ENCODE measurements around the gene PTPRK. TPM values are rescaled to one million over a fixed set of nuclear protein-coding genes. Genes with fewer than 3 reads are reported as not detected.

Gene PTPRK
- total RNA-seq, 4 donors from 2014 or later, result 40.1 to 82.0 (median 57.6) TPM

DNA sequence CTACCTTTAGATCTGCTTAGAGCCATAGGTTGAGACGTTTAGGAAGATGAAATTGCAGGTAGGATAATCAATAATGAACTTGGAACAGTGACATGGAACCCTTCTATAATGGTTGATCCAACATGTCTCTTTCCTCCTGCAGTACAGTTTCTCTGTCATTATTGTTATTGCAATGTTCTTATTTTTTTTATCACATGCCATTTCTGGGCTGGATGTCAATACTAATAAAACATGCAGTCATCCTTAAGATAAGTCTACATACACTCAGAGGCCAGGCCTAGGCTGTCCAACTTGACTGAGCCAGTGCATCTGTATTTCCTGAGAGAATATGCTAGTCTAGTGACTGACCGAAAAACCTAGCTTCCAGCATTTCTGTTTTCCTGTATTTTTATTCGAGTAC, 544.3 kb downstream of the PTPRK start:
- no peaks in the 10 kb centered on the region for H3K4me1 ChIP-seq
- no peaks in the 10 kb centered on the region for H3K9me3 ChIP-seq
- H3K36me3 ChIP-seq, result peaks cover 48% of the 10 kb centered on the region
- DNase-seq (ENCODE audit: low spot score in 2 of 2), result no peak
- H3K27ac ChIP-seq, result no peak overlapping the region
- no peaks in the 10 kb centered on the region for H3K27me3 ChIP-seq
- H3K4me3 ChIP-seq, result no peak overlapping the region
- TF ChIP-seq POLR2A (IDR thresholded peaks at IDR 0.05), result no peak
- no peak for TF ChIP-seq EP300 (IDR thresholded peaks at IDR 0.05)
- TF ChIP-seq, protein P1, sequence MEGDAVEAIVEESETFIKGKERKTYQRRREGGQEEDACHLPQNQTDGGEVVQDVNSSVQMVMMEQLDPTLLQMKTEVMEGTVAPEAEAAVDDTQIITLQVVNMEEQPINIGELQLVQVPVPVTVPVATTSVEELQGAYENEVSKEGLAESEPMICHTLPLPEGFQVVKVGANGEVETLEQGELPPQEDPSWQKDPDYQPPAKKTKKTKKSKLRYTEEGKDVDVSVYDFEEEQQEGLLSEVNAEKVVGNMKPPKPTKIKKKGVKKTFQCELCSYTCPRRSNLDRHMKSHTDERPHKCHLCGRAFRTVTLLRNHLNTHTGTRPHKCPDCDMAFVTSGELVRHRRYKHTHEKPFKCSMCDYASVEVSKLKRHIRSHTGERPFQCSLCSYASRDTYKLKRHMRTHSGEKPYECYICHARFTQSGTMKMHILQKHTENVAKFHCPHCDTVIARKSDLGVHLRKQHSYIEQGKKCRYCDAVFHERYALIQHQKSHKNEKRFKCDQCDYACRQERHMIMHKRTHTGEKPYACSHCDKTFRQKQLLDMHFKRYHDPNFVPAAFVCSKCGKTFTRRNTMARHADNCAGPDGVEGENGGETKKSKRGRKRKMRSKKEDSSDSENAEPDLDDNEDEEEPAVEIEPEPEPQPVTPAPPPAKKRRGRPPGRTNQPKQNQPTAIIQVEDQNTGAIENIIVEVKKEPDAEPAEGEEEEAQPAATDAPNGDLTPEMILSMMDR (IDR thresholded peaks at IDR 0.05), result no peak
- 88% methylated on average over 3 of the region's 3 CpGs for WGBS

DNA sequence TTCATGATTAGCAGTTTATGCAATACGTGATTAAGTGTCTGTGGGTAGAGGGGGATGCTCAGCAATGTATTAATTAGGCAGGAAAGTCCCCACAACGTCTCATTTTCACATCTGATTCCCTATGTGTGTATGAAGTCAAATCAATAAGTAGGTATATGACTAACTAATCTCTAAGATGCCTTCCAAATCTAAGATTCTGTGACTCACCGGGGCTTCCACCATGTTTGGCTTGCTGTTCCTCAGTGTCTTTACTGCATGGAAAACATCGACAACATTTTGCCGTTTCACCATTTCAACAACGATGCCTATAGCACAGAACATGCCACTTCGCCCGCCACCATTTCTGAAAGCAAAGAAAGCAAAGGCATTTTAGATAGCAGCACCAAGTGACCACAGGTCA, 547.6 kb downstream of the PTPRK start:
- H3K27me3 ChIP-seq, result no peaks in the 10 kb centered on the region
- no peaks in the 10 kb centered on the region for H3K9me3 ChIP-seq
- no peaks in the 10 kb centered on the region for H3K4me1 ChIP-seq
- no peak for DNase-seq (ENCODE audit: low spot score in 2 of 2)
- 90% methylated on average over 8 of the region's 8 CpGs for WGBS
- H3K27ac ChIP-seq, result no peak overlapping the region
- no peak overlapping the region for H3K4me3 ChIP-seq
- TF ChIP-seq EP300 (IDR thresholded peaks at IDR 0.05) (no peak), POLR2A (IDR thresholded peaks at IDR 0.05) (no peak), POLR2AphosphoS5 (IDR thresholded peaks at IDR 0.05) (no peak)
- TF ChIP-seq, protein P1 (IDR thresholded peaks at IDR 0.05), result no peak
- peaks cover 36% of the 10 kb centered on the region for H3K36me3 ChIP-seq

DNA sequence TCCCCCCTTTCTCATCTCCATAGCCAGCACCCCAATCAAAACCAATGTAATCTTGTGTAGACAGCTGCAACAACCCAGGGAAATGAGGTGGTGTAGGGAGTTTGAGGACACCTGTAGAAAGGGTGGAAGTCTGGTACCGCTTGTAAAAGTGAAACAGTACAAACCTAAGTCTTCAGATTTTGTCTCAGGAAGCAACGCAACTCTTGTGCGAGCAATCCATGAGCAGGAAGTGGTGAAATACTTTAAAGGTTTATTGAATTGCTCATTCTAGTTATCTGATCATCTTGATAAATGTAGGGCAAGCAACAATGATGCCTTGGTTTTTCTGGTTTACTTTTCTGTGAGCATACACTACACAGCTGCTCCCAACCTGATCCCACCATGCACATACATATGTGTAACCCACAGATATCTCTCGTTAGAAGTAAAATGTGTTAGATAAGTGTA, 548.4 kb downstream of the PTPRK start:
- Histone ChIP-seq H3K9me3 (no peaks in the 10 kb centered on the region), H3K27me3 (no peaks in the 10 kb centered on the region), H3K4me1 (no peaks in the 10 kb centered on the region), H3K27ac (no peak overlapping the region), H3K36me3 (peaks cover 34% of the 10 kb centered on the region), H3K4me3 (no peak overlapping the region)
- no peak for DNase-seq (ENCODE audit: low spot score in 2 of 2)
- TF ChIP-seq POLR2AphosphoS5 (IDR thresholded peaks at IDR 0.05), result no peak
- no peak for TF ChIP-seq POLR2A (IDR thresholded peaks at IDR 0.05)
- TF ChIP-seq EP300 (IDR thresholded peaks at IDR 0.05), result no peak
- TF ChIP-seq, protein P1 (IDR thresholded peaks at IDR 0.05), result no peak
- 79% methylated on average over 4 of the region's 4 CpGs for WGBS

DNA sequence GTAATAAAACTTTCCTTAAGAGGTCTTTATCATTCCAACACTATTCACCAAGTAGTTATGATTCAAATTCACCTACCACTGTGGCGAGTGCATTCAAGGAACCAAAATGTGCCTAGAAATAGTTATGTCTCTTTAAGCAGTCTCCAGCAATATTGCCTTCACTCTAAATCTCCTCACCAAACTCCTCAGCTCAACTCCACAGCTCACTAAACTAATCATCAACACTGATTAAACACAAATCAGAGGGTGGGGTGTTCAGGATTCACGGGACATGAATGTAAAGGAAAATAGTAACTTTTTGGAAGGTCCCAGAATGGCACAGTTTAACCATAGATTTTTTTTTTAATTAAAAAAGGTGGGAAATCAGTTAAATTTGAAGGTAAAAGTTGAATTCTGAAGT, 549.0 kb downstream of the PTPRK start:
- H3K9me3 ChIP-seq, result no peaks in the 10 kb centered on the region
- H3K4me3 ChIP-seq, result no peak overlapping the region
- peaks cover 28% of the 10 kb centered on the region for H3K36me3 ChIP-seq
- H3K27ac ChIP-seq, result no peak overlapping the region
- H3K4me1 ChIP-seq, result no peaks in the 10 kb centered on the region
- no peaks in the 10 kb centered on the region for H3K27me3 ChIP-seq
- no peak for DNase-seq (ENCODE audit: low spot score in 2 of 2)
- WGBS, result 95% methylated on average over 2 of the region's 2 CpGs
- TF ChIP-seq, protein P1 (IDR thresholded peaks at IDR 0.05), result no peak
- TF ChIP-seq POLR2AphosphoS5 (IDR thresholded peaks at IDR 0.05) (no peak), EP300 (IDR thresholded peaks at IDR 0.05) (no peak), POLR2A (IDR thresholded peaks at IDR 0.05) (no peak)

DNA sequence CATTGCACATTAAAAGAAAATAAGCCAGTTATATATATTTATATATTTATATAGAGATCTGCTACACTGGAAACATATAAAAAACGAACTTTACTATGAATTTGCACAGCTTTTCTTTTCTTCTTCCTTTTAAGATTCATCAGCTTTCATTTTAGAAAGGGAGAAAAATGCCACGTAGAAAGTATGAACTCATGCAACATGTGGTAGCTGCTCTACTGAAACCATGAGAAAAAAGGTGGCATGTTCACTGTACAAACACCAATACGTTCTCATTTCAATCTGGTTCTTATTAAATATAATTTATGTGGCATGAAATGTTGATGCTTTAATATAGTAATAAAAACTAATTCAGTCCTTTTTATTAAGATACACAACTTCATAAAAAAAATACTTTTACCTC, 550.7 kb downstream of the PTPRK start:
- no peak for DNase-seq (ENCODE audit: low spot score in 2 of 2)
- 66% methylated on average over 3 of the region's 3 CpGs for WGBS
- Histone ChIP-seq H3K27me3 (no peaks in the 10 kb centered on the region), H3K4me1 (no peaks in the 10 kb centered on the region), H3K4me3 (no peak overlapping the region), H3K27ac (no peak overlapping the region), H3K36me3 (peaks cover 18% of the 10 kb centered on the region), H3K9me3 (no peaks in the 10 kb centered on the region)
- TF ChIP-seq POLR2A (IDR thresholded peaks at IDR 0.05), result no peak
- no peak for TF ChIP-seq EP300 (IDR thresholded peaks at IDR 0.05)
- no peak for TF ChIP-seq POLR2AphosphoS5 (IDR thresholded peaks at IDR 0.05)
- TF ChIP-seq, protein P1 (IDR thresholded peaks at IDR 0.05), result no peak

Data from suprapubic skin (tissue), 4 donors.